GM12801 (cell line): ENCODE measurements around the gene SLC25A6.

Experiments used
- TF ChIP-seq, protein P1 (sequence below): IDR thresholded peaks from one replicate; pipeline ENCODE4 v1.5.1; 2011; ENCODE audit warnings: control low read depth; ENCODE audit not compliant: insufficient read length; ENCODE audit errors: extremely low read depth

Gene SLC25A6

DNA sequence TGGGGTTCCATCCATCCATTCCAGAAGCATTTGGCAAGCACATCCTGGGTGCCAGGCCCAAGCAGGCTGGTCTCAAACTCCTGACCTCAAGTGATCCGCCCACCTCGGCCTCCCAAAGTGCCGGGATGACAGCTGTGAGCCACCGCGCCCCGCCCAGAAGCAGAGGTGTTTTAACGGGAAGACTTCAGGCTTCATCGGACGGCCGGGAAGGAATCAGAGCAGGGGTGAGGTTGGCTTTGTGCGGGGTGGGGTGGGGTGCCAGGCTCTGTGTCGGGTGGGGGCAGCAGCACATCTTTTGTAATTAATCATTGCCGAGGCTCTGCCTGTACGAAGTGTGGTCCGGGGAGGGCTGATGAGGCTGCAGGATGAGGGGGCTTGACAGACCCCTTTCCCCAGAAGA lies 5.1 kb upstream of the SLC25A6 start:
- TF ChIP-seq, protein P1, sequence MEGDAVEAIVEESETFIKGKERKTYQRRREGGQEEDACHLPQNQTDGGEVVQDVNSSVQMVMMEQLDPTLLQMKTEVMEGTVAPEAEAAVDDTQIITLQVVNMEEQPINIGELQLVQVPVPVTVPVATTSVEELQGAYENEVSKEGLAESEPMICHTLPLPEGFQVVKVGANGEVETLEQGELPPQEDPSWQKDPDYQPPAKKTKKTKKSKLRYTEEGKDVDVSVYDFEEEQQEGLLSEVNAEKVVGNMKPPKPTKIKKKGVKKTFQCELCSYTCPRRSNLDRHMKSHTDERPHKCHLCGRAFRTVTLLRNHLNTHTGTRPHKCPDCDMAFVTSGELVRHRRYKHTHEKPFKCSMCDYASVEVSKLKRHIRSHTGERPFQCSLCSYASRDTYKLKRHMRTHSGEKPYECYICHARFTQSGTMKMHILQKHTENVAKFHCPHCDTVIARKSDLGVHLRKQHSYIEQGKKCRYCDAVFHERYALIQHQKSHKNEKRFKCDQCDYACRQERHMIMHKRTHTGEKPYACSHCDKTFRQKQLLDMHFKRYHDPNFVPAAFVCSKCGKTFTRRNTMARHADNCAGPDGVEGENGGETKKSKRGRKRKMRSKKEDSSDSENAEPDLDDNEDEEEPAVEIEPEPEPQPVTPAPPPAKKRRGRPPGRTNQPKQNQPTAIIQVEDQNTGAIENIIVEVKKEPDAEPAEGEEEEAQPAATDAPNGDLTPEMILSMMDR = no peak

DNA sequence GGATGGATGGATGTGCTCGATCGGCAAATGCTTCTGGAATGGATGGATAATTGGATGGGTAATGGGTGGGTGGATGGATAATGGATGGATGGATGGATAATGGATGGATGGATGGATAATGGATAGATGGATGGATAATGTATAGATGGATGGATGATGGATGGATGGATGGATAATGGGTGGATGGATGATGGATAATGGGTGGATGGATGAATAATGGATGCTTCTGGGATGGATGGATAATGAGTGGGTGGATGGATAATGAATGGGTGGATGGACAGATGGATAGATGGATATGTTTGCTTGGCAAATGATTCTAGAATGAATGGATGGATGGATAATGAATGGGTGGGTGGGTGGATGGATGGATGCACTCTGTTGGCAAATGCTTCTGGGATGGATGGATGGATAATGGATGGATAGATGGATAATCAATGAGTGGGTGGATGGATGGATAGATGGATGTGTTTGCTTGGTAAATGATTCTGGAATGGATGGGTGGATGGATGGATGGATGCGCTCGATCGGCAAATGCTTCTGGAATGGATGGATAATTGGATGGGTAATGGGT lies 3.8 kb upstream of the SLC25A6 start:
- TF ChIP-seq, protein P1 = no peak

DNA sequence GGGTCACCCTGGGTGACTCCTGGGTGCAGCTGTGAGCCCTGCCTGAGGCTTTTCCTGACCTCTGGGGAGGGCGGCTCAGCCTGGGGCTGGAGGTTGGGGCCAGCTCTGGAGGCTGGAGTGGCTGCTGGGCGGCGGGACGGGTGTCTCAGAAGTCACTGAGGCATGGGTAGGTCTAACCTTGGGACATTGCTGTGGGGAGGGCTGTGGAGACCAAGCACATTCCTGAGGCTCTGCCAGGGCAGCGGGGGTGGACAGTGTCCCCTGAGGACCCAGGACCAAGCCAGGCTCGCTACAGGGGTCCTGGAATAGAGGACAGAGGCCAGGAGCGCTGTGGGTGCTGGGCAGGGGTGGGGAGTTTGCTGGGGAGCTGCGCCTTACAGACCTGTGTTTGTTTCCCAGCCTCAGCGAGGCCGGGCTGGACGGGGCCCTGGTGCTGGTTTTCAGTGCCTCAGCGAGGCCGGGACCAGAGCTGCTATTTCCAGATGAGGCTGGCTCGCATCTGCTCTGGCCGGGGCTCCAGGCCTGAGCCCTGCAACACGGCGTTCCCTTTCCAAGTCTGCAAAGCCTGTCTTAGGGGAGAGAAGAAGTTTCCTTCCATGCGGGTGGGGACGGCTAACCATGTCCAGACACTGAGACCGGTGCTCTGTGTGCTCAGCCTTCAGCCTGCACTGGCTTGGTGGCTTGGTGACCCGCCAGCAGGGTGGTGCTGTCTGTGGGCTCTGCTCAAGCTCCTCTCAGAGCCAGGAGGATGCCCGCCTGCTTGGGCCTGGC lies 3.0 kb upstream of the SLC25A6 start:
- TF ChIP-seq, protein P1 = no peak

DNA sequence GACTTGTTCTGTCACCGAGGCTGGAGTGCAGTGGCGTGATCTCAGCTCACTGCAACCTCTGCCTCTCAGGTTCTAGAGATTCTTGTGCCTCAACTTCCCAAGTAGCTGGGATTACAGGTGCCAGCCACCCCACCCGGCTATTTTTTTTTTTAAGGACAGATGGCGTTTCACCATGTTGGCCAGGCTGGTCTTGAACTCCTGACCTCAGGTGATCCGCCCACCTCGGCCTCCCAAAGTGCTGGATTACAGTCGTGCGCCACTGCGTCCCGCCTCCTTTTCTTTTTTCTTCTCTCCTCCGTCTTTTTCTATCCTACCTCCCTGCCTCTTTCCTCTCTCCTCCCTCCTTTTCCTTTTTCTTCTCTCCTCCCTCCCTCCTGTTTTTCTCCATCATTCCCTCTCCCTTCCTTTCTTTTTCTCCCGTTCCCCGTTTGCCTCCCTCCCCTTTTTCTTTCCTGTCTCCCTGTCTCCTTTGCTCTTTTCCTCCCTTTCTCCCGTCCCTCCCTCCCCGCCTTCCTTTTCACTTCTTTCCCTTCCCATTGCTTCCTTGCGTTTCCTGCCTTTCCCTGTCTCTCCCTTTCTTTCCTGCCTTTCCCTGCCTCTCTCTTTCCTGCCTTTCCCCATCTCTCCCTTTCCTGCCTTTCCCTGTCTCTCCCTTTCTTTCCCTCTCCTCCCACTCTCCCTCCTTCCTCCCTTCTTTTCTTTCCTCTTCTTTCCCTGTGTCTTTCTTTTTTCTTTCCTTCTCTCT lies 2.1 kb upstream of the SLC25A6 start:
- TF ChIP-seq, protein P1 = no peak

DNA sequence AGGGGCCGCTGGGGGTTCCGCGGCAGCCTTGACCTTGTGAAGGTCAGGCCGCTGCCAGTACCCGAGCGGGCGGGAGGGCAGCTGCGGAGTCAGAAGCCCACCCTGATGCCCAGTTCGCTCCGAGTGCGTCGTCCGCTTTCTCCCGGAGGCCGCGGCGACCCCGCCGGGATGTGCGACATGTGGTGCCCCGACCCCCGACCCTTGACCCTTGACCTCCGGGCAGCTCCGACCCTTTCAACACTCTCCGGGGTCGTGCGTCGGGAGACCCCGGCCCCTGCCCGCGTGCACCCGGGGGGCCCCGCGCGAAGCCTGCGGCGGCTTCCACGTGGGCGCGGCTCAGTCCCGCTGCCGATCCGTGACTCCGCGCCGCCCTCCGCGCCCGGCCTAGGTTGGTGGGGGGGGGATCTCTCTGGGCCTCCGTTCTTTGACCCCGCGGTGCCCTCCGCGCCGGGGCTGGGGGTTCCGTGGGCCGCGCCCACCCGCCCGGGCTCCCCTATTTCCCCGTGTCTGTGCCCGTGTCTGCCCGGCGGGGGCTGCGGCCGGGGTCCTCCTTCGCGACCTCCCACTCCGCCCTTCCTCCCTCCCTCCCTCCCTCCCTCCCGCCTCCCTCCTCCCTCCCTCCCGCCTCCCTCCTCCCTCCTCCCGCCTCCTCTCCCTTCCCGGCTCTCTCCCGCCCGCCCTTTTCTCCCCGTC lies 609 bp upstream of the SLC25A6 start:
- TF ChIP-seq, protein P1 = no peak

DNA sequence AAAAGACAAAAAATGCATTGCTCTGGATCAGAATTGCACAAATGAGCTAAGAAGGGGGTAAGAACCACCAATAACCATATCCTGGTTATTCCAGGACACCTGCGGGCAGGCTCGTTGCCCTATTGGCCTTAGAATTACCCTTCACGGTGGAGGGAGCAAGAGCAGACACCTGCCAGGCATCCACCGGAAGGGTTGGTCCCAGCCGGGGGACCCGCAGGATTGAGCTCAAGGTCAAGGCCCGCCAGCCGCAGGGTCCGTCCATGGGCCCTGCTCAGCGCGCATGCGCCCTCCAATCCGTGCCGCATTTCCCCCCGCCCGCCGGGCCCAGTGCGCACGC lies 575 bp downstream of the SLC25A6 start:
- TF ChIP-seq, protein P1 = no peak
